ENCODE data around the gene DCAF11. TPM values are rescaled to one million over a fixed set of nuclear protein-coding genes. Genes with fewer than 3 reads are reported as not detected.
A peak's percentile ranks its signal among the peaks of the same experiment; 100 is the strongest.

The DCAF11 gene
- total and polyA plus RNA-seq, 2 of the 13 experiments (the other 11 are each of a cell fraction or from before 2014, with no cell fraction given), result 150 to 257 TPM

DNA sequence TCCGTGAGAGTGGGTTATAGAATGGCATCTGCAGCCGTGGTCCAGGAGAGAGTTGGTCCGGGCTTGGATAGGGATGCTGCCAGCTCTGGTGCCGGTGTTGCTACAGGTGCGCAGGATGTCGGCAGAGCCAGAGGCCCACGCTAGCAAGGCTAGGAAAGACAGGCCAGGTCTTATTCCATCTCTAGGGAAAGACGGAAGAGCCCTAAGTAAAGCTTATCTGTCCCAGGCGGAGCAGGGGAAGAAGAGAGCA lies 20.9 kb downstream of the DCAF11 start (continued):
- TF ChIP-seq, protein P1, sequence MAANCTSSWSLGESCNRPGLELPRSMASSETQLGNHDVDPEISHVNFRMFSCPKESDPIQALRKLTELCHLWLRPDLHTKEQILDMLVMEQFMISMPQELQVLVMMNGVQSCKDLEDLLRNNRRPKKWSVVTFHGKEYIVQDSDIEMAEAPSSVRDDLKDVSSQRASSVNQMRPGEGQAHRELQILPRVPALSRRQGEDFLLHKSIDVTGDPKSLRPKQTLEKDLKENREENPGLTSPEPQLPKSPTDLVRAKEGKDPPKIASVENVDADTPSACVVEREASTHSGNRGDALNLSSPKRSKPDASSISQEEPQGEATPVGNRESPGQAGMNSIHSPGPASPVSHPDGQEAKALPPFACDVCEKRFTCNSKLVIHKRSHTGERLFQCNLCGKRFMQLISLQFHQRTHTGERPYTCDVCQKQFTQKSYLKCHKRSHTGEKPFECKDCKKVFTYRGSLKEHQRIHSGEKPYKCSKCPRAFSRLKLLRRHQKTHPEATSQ (CRISPR knock-in tag; IDR thresholded peaks at IDR 0.05; ENCODE audit: borderline replicate concordance), result no peak
- no peak for TF ChIP-seq ZNF577 (CRISPR knock-in tag; IDR thresholded peaks at IDR 0.05; ENCODE audit: borderline replicate concordance, low read depth)
- TF ChIP-seq FOXJ3 (CRISPR knock-in tag; IDR thresholded peaks at IDR 0.05; ENCODE audit: borderline replicate concordance), result no peak
- no peak for TF ChIP-seq POLR2G (IDR thresholded peaks at IDR 0.05; ENCODE audit: low read depth, low read length)
- TF ChIP-seq FOSL1 (CRISPR knock-in tag; IDR thresholded peaks at IDR 0.05; ENCODE audit: borderline replicate concordance), result no peak
- TF ChIP-seq PHB2 (IDR thresholded peaks at IDR 0.05; ENCODE audit: partially characterized antibody), result no peak
- TF ChIP-seq ZNF256 (CRISPR knock-in tag; conservative IDR thresholded peaks at IDR 0.05), result no peak
- no peak for TF ChIP-seq ZNF75D (CRISPR knock-in tag; IDR thresholded peaks at IDR 0.05; ENCODE audit: borderline replicate concordance)
- no peak for TF ChIP-seq ZSCAN30 (CRISPR knock-in tag; IDR thresholded peaks at IDR 0.05)
- TF ChIP-seq FOXA1 (IDR thresholded peaks at IDR 0.05), result no peak
- TF ChIP-seq FOXA1 (CRISPR knock-in tag; IDR thresholded peaks at IDR 0.05), result peak; percentile 5; the same call in 1 of the 2 replicates
- TF ChIP-seq RBFOX2 (IDR thresholded peaks at IDR 0.05; ENCODE audit: low read depth, low read length), result no peak
- TF ChIP-seq ZNF672 (CRISPR knock-in tag; IDR thresholded peaks at IDR 0.05), result no peak
- no peak for TF ChIP-seq HOXA3 (CRISPR knock-in tag; IDR thresholded peaks at IDR 0.05)
- TF ChIP-seq, protein P2, sequence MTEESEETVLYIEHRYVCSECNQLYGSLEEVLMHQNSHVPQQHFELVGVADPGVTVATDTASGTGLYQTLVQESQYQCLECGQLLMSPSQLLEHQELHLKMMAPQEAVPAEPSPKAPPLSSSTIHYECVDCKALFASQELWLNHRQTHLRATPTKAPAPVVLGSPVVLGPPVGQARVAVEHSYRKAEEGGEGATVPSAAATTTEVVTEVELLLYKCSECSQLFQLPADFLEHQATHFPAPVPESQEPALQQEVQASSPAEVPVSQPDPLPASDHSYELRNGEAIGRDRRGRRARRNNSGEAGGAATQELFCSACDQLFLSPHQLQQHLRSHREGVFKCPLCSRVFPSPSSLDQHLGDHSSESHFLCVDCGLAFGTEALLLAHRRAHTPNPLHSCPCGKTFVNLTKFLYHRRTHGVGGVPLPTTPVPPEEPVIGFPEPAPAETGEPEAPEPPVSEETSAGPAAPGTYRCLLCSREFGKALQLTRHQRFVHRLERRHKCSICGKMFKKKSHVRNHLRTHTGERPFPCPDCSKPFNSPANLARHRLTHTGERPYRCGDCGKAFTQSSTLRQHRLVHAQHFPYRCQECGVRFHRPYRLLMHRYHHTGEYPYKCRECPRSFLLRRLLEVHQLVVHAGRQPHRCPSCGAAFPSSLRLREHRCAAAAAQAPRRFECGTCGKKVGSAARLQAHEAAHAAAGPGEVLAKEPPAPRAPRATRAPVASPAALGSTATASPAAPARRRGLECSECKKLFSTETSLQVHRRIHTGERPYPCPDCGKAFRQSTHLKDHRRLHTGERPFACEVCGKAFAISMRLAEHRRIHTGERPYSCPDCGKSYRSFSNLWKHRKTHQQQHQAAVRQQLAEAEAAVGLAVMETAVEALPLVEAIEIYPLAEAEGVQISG (CRISPR knock-in tag; IDR thresholded peaks at IDR 0.05), result no peak
- no peak for TF ChIP-seq ZNF639 (CRISPR knock-in tag; conservative IDR thresholded peaks at IDR 0.05)
- no peak for TF ChIP-seq RCOR2 (CRISPR knock-in tag; IDR thresholded peaks at IDR 0.05)
- no peak for TF ChIP-seq ZBTB49 (CRISPR knock-in tag; IDR thresholded peaks at IDR 0.05; ENCODE audit: borderline replicate concordance)
- TF ChIP-seq, protein P3, sequence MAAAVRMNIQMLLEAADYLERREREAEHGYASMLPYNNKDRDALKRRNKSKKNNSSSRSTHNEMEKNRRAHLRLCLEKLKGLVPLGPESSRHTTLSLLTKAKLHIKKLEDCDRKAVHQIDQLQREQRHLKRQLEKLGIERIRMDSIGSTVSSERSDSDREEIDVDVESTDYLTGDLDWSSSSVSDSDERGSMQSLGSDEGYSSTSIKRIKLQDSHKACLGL (CRISPR knock-in tag; IDR thresholded peaks at IDR 0.05), result no peak
- TF ChIP-seq TCF12 (IDR thresholded peaks at IDR 0.05), result no peak
- no peak; the same call in 1 of the 2 replicates for TF ChIP-seq TCF12 (CRISPR knock-in tag; IDR thresholded peaks at IDR 0.05)
- TF ChIP-seq SPEN (CRISPR knock-in tag; IDR thresholded peaks at IDR 0.05; ENCODE audit: low read depth), result no peak
